ENCODE measurements around the gene RINT1. TPM values are rescaled to one million over a fixed set of nuclear protein-coding genes. Genes with fewer than 3 reads are reported as not detected.

RINT1 gene
- total and polyA plus RNA-seq, 2 of the 13 experiments (the other 11 are each of a cell fraction or from before 2014, with no cell fraction given) = 14.7 to 19.3 TPM

DNA sequence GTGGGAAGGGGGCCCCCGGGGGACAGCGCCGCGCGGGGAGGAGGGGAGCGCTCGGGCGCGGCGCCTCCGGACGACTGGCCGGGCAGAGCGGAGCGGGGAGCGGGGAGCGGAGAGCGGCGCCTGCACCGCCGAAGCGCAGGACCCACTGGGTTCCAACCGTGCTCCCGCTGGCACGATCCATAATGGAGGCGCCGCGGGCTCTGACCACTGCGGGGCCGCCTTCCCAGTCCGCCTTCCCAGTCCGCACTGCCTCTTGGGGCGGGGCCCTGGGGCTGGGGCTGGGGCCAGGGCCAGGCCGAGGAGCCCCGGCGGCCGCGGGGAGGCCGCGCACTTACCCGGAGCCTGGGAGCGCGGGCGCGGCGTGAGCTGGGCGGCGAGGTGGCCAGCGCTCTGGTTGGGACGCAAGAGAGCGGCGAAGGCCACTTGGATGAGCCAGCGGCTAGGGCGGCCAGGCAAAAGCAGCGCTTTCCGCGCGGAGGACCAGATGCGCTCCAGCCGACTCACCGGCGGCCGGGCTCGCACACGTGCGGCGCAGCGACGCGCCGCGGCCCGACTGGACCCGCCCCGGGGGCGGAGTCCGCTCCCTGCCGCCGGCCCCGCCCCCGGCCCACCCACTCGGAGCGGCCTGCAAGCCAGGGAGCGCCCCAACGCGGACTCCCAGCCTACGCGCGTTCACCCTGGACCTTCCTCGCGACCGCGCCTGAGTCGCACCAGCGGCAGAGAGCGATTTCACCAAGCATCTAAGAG lies 10.1 kb upstream of the RINT1 start, which contains the start of gene PUS7 (continued):
- TF ChIP-seq, protein P1, sequence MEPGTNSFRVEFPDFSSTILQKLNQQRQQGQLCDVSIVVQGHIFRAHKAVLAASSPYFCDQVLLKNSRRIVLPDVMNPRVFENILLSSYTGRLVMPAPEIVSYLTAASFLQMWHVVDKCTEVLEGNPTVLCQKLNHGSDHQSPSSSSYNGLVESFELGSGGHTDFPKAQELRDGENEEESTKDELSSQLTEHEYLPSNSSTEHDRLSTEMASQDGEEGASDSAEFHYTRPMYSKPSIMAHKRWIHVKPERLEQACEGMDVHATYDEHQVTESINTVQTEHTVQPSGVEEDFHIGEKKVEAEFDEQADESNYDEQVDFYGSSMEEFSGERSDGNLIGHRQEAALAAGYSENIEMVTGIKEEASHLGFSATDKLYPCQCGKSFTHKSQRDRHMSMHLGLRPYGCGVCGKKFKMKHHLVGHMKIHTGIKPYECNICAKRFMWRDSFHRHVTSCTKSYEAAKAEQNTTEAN (CRISPR knock-in tag; conservative IDR thresholded peaks at IDR 0.05) = peak; percentile 79
- TF ChIP-seq THYN1 (CRISPR knock-in tag; IDR thresholded peaks at IDR 0.05; ENCODE audit: borderline replicate concordance, low read depth) (no peak), MYNN (CRISPR knock-in tag; IDR thresholded peaks at IDR 0.05; ENCODE audit: low read depth) (no peak), PHF20 (CRISPR knock-in tag; IDR thresholded peaks at IDR 0.05) (no peak; the same call in none of the 2 replicates), MXD4 (CRISPR knock-in tag; IDR thresholded peaks at IDR 0.05) (peak; percentile 42; the same call in 1 of the 2 replicates), ADNP (CRISPR knock-in tag; IDR thresholded peaks at IDR 0.05) (no peak), ETV6 (CRISPR knock-in tag; conservative IDR thresholded peaks at IDR 0.05) (peak; percentile 77; the same call in 1 of the 2 replicates), ZNF557 (CRISPR knock-in tag; IDR thresholded peaks at IDR 0.05) (no peak), ZNF496 (CRISPR knock-in tag; IDR thresholded peaks at IDR 0.05; ENCODE audit: insufficient replicate concordance) (no peak), IRX3 (CRISPR knock-in tag; IDR thresholded peaks at IDR 0.05; ENCODE audit: borderline replicate concordance, low read depth) (peak; percentile 53; the same call in 1 of the 2 replicates), LCORL (IDR thresholded peaks at IDR 0.05) (no peak), LCORL (CRISPR knock-in tag; IDR thresholded peaks at IDR 0.05) (no peak), KMT2A (CRISPR knock-in tag; IDR thresholded peaks at IDR 0.05) (no peak), ZNF382 (CRISPR knock-in tag; IDR thresholded peaks at IDR 0.05; ENCODE audit: borderline replicate concordance) (no peak), ZSCAN29 (CRISPR knock-in tag; conservative IDR thresholded peaks at IDR 0.05) (peak; percentile 78; the same call in 1 of the 2 replicates), KMT2B (CRISPR knock-in tag; IDR thresholded peaks at IDR 0.05) (peak; percentile 50), MXI1 (IDR thresholded peaks at IDR 0.05; ENCODE audit: borderline replicate concordance, low read depth, low read length) (peak; percentile 95; the same call in 2 of the 3 replicates)
- TF ChIP-seq, protein P2, sequence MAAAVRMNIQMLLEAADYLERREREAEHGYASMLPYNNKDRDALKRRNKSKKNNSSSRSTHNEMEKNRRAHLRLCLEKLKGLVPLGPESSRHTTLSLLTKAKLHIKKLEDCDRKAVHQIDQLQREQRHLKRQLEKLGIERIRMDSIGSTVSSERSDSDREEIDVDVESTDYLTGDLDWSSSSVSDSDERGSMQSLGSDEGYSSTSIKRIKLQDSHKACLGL (CRISPR knock-in tag; IDR thresholded peaks at IDR 0.05) = peak; percentile 59; the same call in 1 of the 2 replicates
- TF ChIP-seq, protein P3, sequence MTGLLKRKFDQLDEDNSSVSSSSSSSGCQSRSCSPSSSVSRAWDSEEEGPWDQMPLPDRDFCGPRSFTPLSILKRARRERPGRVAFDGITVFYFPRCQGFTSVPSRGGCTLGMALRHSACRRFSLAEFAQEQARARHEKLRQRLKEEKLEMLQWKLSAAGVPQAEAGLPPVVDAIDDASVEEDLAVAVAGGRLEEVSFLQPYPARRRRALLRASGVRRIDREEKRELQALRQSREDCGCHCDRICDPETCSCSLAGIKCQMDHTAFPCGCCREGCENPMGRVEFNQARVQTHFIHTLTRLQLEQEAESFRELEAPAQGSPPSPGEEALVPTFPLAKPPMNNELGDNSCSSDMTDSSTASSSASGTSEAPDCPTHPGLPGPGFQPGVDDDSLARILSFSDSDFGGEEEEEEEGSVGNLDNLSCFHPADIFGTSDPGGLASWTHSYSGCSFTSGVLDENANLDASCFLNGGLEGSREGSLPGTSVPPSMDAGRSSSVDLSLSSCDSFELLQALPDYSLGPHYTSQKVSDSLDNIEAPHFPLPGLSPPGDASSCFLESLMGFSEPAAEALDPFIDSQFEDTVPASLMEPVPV (CRISPR knock-in tag; IDR thresholded peaks at IDR 0.05) = no peak
- TF ChIP-seq, protein P4, sequence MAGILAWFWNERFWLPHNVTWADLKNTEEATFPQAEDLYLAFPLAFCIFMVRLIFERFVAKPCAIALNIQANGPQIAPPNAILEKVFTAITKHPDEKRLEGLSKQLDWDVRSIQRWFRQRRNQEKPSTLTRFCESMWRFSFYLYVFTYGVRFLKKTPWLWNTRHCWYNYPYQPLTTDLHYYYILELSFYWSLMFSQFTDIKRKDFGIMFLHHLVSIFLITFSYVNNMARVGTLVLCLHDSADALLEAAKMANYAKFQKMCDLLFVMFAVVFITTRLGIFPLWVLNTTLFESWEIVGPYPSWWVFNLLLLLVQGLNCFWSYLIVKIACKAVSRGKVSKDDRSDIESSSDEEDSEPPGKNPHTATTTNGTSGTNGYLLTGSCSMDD (CRISPR knock-in tag; IDR thresholded peaks at IDR 0.05) = no peak
- TF ChIP-seq, protein P5, sequence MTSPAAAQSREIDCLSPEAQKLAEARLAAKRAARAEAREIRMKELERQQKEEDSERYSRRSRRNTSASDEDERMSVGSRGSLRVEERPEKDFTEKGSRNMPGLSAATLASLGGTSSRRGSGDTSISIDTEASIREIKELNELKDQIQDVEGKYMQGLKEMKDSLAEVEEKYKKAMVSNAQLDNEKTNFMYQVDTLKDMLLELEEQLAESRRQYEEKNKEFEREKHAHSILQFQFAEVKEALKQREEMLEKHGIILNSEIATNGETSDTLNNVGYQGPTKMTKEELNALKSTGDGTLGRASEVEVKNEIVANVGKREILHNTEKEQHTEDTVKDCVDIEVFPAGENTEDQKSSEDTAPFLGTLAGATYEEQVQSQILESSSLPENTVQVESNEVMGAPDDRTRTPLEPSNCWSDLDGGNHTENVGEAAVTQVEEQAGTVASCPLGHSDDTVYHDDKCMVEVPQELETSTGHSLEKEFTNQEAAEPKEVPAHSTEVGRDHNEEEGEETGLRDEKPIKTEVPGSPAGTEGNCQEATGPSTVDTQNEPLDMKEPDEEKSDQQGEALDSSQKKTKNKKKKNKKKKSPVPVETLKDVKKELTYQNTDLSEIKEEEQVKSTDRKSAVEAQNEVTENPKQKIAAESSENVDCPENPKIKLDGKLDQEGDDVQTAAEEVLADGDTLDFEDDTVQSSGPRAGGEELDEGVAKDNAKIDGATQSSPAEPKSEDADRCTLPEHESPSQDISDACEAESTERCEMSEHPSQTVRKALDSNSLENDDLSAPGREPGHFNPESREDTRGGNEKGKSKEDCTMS (CRISPR knock-in tag; conservative IDR thresholded peaks at IDR 0.05) = no peak
